Kidney (tissue), 22 donors: Measurements from ENCODE around the gene MCIDAS. TPM values are rescaled to one million over a fixed set of nuclear protein-coding genes. Genes with fewer than 3 reads are reported as not detected.

Experiments used
- DNase-seq, 5 donors: peaks; one replicate each; pipeline ENCODE4 v3.0.0-alpha.2; 2013 to 2020
- FAIRE-seq: peaks from 2 replicates; lab custom pipeline; 2012; peaks lifted over from hg19 to GRCh38; lab: Jason Lieb, UNC
- H3K27ac ChIP-seq, 2 donors: one replicate each; pipeline ENCODE4 v1.7.0; 2013; ENCODE audit warnings: low read depth in 2 of 2, low read length in 2 of 2, inconsistent platforms in 1 of 2
- H3K27me3 ChIP-seq: one replicate; pipeline ENCODE4 v1.7.1; 2013; ENCODE audit warnings: low read length, inconsistent platforms; ENCODE audit not compliant: control insufficient read depth, insufficient read depth
- H3K36me3 ChIP-seq, 3 donors: one replicate each; pipeline versions ENCODE4 v1.7.0 to v1.7.1; 2013; ENCODE audit warnings: low read length in 3 of 3, control low read depth in 1 of 3, inconsistent platforms in 1 of 3; ENCODE audit not compliant: insufficient read depth in 3 of 3, control insufficient read depth in 2 of 3
- H3K4me1 ChIP-seq, 3 donors: one replicate each; pipeline versions ENCODE4 v1.7.0 to v1.7.1; 2013; ENCODE audit warnings: low read length in 3 of 3, inconsistent platforms in 1 of 3, low read depth in 1 of 3; ENCODE audit not compliant: control insufficient read depth in 2 of 3, insufficient read depth in 2 of 3
- H3K4me3 ChIP-seq, 3 donors: one replicate each; pipeline versions ENCODE4 v1.7.0 to v1.8.1; 2013; ENCODE audit warnings: low read length in 3 of 3, control low read depth in 1 of 3, inconsistent platforms in 1 of 3
- H3K9ac ChIP-seq, 3 donors: one replicate each; pipeline versions ENCODE4 v1.7.0 to v1.7.1; 2013; ENCODE audit warnings: low read length in 3 of 3, control low read depth in 1 of 3, inconsistent platforms in 1 of 3
- H3K9me3 ChIP-seq, 3 donors: one replicate each; pipeline versions ENCODE4 v1.7.0 to v1.7.1; 2013; ENCODE audit warnings: low read length in 3 of 3, control low read depth in 1 of 3, inconsistent platforms in 1 of 3; ENCODE audit not compliant: control insufficient read depth in 2 of 3, insufficient read depth in 1 of 3
- intact Hi-C: fragments of 100-400 bp; cut with DNase I; formaldehyde crosslinking; loops from one replicate; pipeline ENCODE4 v1.11.1; 2022
- long read RNA-seq, 10 donors: library from polyadenylated mRNA in 1 of 10; unstranded in 1 of 10; transcript quantifications; one replicate each; pipeline ENCODE4 v2.0.0 and lab custom pipeline, GENCODE V29; 2021 to 2026
- polyA plus RNA-seq: library from polyadenylated mRNA; stranded (reverse); fragments of 350-450 nt; fragmentation: Illumina TruSeq; extraction: RNeasy Lipid Tissue Mini Kit (QIAGEN cat#74804); gene quantifications from one replicate; pipeline ENCODE4 v1.2.3, GENCODE V29; 2014; ENCODE audit warnings: low read depth, low replicate concordance; ENCODE audit not compliant: insufficient read depth
- total RNA-seq: library from RNA; stranded (reverse); fragmentation: NEBNext Ultra II Directional; extraction: Animal tissue kit (Norgen Biotek cat#: 25700); gene quantifications from one replicate; pipeline ENCODE4 v1.2.1, GENCODE V29; 2021
- TF ChIP-seq, protein P1 (sequence below): IDR thresholded peaks from 3 replicates; pipeline ENCODE4 v1.5.1; 2012; ENCODE audit warnings: mild to moderate bottlenecking, moderate library complexity, borderline replicate concordance; ENCODE audit not compliant: insufficient read depth; ENCODE audit errors: extremely low read depth
- donor health status: control.
- donor health status: control.
- donor health status: control.
- donor health status: control.
- donor health status: control.
- donor health status: DM: yes; HTN: yes; CAD: no.
- donor health status: Normal renal cell carcinoma (clear cell type).

Gene MCIDAS
- total RNA-seq (0.13 TPM), polyA plus RNA-seq (not detected)
- long read RNA-seq, donor 1 = 0 reads
- long read RNA-seq, donor 2 = 0 reads
- long read RNA-seq, donor 3, partial matches to known transcripts = 0 of 1 reads
- long read RNA-seq, donor 3, other reads (novel, unspliced or antisense) = 0 of 1 reads
- long read RNA-seq, donor 4, partial matches to known transcripts = 0 of 1 reads
- long read RNA-seq, donor 4, other reads (novel, unspliced or antisense) = 0 of 1 reads
- long read RNA-seq, donor 5 = 0 reads
- long read RNA-seq, donor 6 = 0 reads
- long read RNA-seq, donor 7 = 0 reads
- long read RNA-seq, donor 8 = 0 reads
- long read RNA-seq, donor 9 = 0 reads
- long read RNA-seq, donor 10 = 0 reads

DNA sequence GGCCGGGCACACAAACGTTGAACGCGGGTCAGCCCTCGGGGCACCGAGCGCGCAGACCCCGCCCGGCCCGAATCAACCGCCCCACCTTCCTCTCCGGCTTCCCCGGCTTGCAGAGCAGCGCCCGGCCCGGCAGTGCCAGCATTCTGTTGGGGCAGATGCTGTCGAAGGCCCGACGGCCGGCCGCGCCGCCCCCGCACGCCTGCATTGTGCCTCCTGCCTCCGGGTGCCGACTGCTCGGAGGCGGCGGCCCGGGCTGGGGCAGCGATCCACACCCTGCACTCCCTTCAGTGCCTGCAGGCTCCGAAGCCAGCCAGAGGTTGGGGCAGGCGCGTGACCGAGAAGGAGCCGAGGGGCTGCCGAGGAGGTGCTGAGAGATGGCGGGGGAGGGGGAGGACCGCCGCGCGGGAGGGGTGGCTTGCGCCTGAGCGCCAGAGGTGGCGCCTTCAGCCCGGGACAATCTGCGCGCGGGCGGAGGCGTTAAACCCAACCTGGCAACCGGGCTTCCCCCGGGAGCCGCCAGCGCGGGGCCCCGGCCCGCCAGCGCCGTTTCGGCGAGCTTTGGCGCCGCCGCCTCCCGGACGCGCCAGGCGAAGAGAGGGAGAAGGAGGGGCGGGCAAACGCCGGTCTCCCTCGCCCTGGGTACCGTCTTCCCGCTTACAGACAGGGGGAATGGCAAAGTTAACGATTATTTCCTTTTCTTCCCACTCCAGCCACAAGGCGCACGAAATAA is at the start of gene MCIDAS:
TSS of gene MCIDAS (minus strand) at position 382 of the 730 bp plus-strand sequence. CDS start at position 205, 177 bp downstream.
- peaks cover 81% of the 10 kb centered on the region for H3K27me3 ChIP-seq
- TF ChIP-seq, protein P1, sequence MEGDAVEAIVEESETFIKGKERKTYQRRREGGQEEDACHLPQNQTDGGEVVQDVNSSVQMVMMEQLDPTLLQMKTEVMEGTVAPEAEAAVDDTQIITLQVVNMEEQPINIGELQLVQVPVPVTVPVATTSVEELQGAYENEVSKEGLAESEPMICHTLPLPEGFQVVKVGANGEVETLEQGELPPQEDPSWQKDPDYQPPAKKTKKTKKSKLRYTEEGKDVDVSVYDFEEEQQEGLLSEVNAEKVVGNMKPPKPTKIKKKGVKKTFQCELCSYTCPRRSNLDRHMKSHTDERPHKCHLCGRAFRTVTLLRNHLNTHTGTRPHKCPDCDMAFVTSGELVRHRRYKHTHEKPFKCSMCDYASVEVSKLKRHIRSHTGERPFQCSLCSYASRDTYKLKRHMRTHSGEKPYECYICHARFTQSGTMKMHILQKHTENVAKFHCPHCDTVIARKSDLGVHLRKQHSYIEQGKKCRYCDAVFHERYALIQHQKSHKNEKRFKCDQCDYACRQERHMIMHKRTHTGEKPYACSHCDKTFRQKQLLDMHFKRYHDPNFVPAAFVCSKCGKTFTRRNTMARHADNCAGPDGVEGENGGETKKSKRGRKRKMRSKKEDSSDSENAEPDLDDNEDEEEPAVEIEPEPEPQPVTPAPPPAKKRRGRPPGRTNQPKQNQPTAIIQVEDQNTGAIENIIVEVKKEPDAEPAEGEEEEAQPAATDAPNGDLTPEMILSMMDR = peak; percentile 10
- H3K4me1 ChIP-seq = peaks cover 0 to 8% (median 7%) of the 10 kb centered on the region in 3 donors
- peak; percentile 73 to 83 (median 79) for DNase-seq
- no peak for FAIRE-seq
- no peak within 1 kb of the TSS for H3K27ac ChIP-seq
- no peaks in the 10 kb centered on the region for H3K36me3 ChIP-seq
- H3K9ac ChIP-seq = no peak within 1 kb of the TSS
- intact Hi-C loops = no loop called here
- peak within 1 kb of the TSS in 2 of 3 donors; percentile 17 to 26 for H3K4me3 ChIP-seq
- no peaks in the 10 kb centered on the region for H3K9me3 ChIP-seq

DNA sequence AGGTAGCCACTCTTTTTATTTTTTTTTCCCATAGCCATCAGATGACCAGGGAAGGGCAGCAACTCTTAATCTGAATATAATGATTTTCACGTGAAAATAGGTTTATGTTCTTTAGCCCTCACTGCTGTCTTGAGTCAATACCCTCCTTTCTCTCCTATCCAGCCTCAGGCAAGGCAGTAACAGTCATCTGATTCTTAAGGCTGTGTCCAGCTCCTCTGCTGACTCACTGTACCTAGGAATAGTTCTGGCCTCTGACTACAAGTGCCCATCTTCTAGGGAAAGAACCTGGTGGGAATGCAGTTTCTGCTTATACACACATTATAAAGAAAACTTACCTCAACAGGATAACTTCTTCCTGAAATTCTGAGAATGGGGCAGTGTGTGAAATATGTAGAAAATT is 49.7 kb upstream of the MCIDAS start:
- FAIRE-seq (no peak), DNase-seq (no peak)
- no peaks in the 10 kb centered on the region for H3K27me3 ChIP-seq
- no peaks in the 10 kb centered on the region for H3K4me1 ChIP-seq
- no peak overlapping the region for H3K27ac ChIP-seq
- H3K36me3 ChIP-seq = peaks cover 9 to 48% (median 32%) of the 10 kb centered on the region in 3 donors
- TF ChIP-seq, protein P1 = no peak
- H3K4me3 ChIP-seq = no peak overlapping the region
- intact Hi-C loops = no loop called here
- H3K9me3 ChIP-seq = no peaks in the 10 kb centered on the region
- H3K9ac ChIP-seq = no peak overlapping the region

DNA sequence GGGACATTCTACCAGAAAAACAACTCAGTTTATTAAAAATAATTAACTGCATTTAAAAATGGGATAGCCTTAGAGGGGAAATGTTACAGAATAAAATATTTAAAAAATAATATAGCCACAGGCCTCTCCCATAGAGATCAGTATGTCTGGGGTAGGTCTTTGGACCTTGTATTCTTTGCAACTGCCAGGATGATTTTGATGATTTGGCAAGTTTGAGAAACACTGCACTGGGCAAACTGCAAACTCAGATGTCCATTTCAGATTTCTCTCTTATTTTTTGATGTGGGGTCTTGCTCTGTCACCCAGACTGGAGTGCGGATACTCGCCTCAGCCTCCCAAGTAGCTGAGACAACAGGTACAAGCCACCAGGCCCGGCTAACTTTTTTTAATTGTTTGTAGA is 31.2 kb upstream of the MCIDAS start:
- TF ChIP-seq, protein P1 = no peak
- peaks cover 7 to 32% (median 15%) of the 10 kb centered on the region in 3 donors for H3K36me3 ChIP-seq
- DNase-seq = no peak
- H3K9me3 ChIP-seq = no peaks in the 10 kb centered on the region
- no peak overlapping the region for H3K27ac ChIP-seq
- H3K9ac ChIP-seq = no peak overlapping the region
- no peaks in the 10 kb centered on the region for H3K27me3 ChIP-seq
- no peak for FAIRE-seq
- H3K4me1 ChIP-seq = no peaks in the 10 kb centered on the region
- H3K4me3 ChIP-seq = no peak overlapping the region
- intact Hi-C loops = no loop called here
